ENCODE results near the gene GLIS1. TPM values are rescaled to one million over a fixed set of nuclear protein-coding genes. Genes with fewer than 3 reads are reported as not detected.

Gene GLIS1
- total RNA-seq, 1 donor from 2014 or later: 0.07 TPM

DNA sequence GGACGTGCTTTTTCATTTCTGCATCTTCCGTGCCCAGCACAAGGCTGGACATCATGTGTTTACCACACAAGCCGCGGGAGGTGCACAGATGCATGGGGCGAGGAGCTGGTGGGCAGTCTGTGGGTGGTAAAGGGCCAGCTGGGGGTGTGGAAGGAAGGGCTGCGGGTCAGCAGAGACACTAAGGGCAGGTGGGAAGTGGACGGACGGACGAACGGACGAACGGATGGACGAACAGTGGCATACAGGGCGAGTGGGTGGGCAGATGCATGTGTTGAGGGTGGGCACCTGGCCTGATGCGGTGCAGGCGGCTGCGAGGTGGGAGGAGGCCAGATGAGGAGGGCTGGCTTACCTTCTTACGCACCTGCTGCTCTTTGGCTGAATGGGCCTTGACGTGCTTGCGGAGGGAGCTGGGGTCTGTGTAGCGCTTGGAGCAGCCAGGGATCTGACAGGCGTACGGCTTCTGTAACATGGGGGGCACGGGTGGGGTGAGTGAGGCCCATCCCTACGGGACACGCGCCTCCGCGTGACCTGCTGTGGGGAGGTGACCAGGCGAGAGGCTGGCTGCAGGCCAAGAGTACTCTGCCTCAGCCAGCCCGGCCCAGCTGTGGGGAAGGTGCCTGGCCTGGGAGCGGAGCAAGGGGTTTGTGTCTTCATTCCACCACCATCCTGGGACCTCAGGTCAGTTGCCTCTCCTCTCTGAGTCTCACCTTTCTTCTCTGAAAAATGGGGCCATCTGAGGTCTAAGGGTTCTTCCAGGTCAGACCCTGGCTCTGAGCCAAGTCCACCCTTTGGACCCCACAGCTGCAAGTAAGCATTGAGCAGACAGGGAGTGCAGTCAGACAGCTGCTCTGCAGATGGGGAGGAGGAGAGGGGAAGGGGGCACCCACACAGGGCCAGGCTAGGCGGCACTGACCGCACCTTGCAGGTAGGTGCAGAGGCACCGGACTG is 214.3 kb downstream of the GLIS1 start:
- FAIRE-seq: no peak
- Histone ChIP-seq H3K36me3 (ENCODE audit: insufficient read depth, low read length) (peaks cover 8% of the 10 kb centered on the region), H3K27me3 (ENCODE audit: insufficient read depth, low read length) (no peaks in the 10 kb centered on the region), H4K20me1 (ENCODE audit: insufficient read depth, low read length) (peaks cover 90% of the 10 kb centered on the region), H3K4me3 (ENCODE audit: insufficient read depth, low read depth, low read length) (no peak overlapping the region), H3K27ac (ENCODE audit: low read depth, low read length) (no peak overlapping the region), H3K4me2 (ENCODE audit: low read length) (no peak overlapping the region), H3K9me3 (ENCODE audit: insufficient read depth, low read depth, low read length) (no peaks in the 10 kb centered on the region), H3K9ac (ENCODE audit: low read length) (no peak overlapping the region), H3K79me2 (ENCODE audit: insufficient read depth, low read length) (no peaks in the 10 kb centered on the region), H2AFZ (ENCODE audit: low read depth, low read length) (no peak overlapping the region), H3K4me1 (ENCODE audit: insufficient read depth, low read length) (peaks cover 18% of the 10 kb centered on the region)
- no peak for DNase-seq (ENCODE audit: low read depth)
- Mint-ChIP-seq H3K9me3 (ENCODE audit: unreplicated experiment) (no peaks in the 10 kb centered on the region), H3K27me3 (ENCODE audit: low read depth, unreplicated experiment) (peaks cover 53% of the 10 kb centered on the region), H3K27ac (ENCODE audit: unreplicated experiment) (no peak overlapping the region), H3K4me1 (ENCODE audit: low read depth, unreplicated experiment) (peaks cover 9% of the 10 kb centered on the region), H3K4me3 (ENCODE audit: unreplicated experiment) (no peak overlapping the region), H3K36me3 (ENCODE audit: low read depth, unreplicated experiment) (no peaks in the 10 kb centered on the region)
- TF ChIP-seq EZH2 (IDR thresholded peaks at IDR 0.05; ENCODE audit: insufficient read depth, low read length): no peak
- TF ChIP-seq, protein P1, sequence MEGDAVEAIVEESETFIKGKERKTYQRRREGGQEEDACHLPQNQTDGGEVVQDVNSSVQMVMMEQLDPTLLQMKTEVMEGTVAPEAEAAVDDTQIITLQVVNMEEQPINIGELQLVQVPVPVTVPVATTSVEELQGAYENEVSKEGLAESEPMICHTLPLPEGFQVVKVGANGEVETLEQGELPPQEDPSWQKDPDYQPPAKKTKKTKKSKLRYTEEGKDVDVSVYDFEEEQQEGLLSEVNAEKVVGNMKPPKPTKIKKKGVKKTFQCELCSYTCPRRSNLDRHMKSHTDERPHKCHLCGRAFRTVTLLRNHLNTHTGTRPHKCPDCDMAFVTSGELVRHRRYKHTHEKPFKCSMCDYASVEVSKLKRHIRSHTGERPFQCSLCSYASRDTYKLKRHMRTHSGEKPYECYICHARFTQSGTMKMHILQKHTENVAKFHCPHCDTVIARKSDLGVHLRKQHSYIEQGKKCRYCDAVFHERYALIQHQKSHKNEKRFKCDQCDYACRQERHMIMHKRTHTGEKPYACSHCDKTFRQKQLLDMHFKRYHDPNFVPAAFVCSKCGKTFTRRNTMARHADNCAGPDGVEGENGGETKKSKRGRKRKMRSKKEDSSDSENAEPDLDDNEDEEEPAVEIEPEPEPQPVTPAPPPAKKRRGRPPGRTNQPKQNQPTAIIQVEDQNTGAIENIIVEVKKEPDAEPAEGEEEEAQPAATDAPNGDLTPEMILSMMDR (IDR thresholded peaks at IDR 0.05; ENCODE audit: insufficient read depth, low read depth, low read length): no peak

DNA sequence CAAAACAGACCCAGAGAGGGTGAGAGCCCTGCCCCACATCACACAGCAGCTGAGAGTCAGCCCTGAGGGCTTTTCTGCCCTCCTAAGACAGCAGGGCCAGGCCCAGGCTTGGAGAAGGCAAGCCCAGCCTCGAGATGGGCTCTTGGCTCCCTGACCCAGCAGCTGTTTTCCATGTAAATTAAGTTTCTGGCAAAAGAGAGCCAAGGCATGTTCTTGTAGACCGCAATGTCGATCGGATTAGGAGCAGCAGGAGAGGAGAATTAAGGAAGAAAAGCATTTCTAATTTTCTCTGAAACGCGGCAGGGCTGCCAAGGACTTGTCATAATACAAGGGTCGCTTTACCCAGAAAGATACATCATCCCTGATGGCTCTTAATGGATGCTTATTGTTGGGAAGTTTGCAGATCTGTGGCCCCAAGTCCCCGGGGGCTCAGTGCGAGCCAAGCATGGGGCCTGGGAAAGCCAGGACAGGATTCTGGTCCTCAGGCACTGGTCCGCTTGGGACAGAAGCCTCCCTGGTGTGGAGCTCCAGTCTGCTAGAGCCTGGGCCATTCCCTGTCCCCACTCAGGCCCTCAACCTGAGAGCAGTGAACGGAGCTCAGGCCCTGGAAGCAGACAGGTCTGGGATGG is 216.9 kb downstream of the GLIS1 start:
- Histone ChIP-seq H3K9ac (ENCODE audit: low read length) (no peak overlapping the region), H4K20me1 (ENCODE audit: insufficient read depth, low read length) (peaks cover 89% of the 10 kb centered on the region), H2AFZ (ENCODE audit: low read depth, low read length) (no peak overlapping the region), H3K27ac (ENCODE audit: low read depth, low read length) (no peak overlapping the region), H3K4me2 (ENCODE audit: low read length) (no peak overlapping the region), H3K9me3 (ENCODE audit: insufficient read depth, low read depth, low read length) (no peaks in the 10 kb centered on the region), H3K27me3 (ENCODE audit: insufficient read depth, low read length) (no peaks in the 10 kb centered on the region), H3K4me3 (ENCODE audit: insufficient read depth, low read depth, low read length) (no peak overlapping the region), H3K4me1 (ENCODE audit: insufficient read depth, low read length) (peaks cover 13% of the 10 kb centered on the region), H3K79me2 (ENCODE audit: insufficient read depth, low read length) (no peaks in the 10 kb centered on the region), H3K36me3 (ENCODE audit: insufficient read depth, low read length) (peaks cover 13% of the 10 kb centered on the region)
- Mint-ChIP-seq H3K4me3 (ENCODE audit: unreplicated experiment) (no peak overlapping the region), H3K4me1 (ENCODE audit: low read depth, unreplicated experiment) (peaks cover 12% of the 10 kb centered on the region), H3K9me3 (ENCODE audit: unreplicated experiment) (no peaks in the 10 kb centered on the region), H3K27ac (ENCODE audit: unreplicated experiment) (no peak overlapping the region), H3K36me3 (ENCODE audit: low read depth, unreplicated experiment) (no peaks in the 10 kb centered on the region), H3K27me3 (ENCODE audit: low read depth, unreplicated experiment) (peaks cover 59% of the 10 kb centered on the region)
- no peak for DNase-seq (ENCODE audit: low read depth)
- no peak for TF ChIP-seq EZH2 (IDR thresholded peaks at IDR 0.05; ENCODE audit: insufficient read depth, low read length)
- TF ChIP-seq, protein P1 (IDR thresholded peaks at IDR 0.05; ENCODE audit: insufficient read depth, low read depth, low read length): no peak
- no peak for FAIRE-seq
